HL-60 (cell line): ENCODE results near the gene KAZALD1.

Experiments used
- GABPA ChIP-seq: IDR thresholded peaks from 2 replicates; pipeline ENCODE4 v1.6.1; 2012; ENCODE audit warnings: low read depth
- POLR2AphosphoS5 ChIP-seq: IDR thresholded peaks from 2 replicates; pipeline ENCODE4 v1.6.1; 2012; ENCODE audit warnings: low read depth
- TF ChIP-seq, protein P1 (sequence below): IDR thresholded peaks from one replicate; pipeline ENCODE4 v1.5.1; 2011; ENCODE audit warnings: low read length, control low read depth, inconsistent platforms; ENCODE audit not compliant: insufficient read depth
- TF ChIP-seq, protein P2 (sequence below): IDR thresholded peaks from 2 replicates; pipeline ENCODE4 v1.6.1; 2012; ENCODE audit warnings: low read depth; ENCODE audit not compliant: insufficient replicate concordance

DNA sequence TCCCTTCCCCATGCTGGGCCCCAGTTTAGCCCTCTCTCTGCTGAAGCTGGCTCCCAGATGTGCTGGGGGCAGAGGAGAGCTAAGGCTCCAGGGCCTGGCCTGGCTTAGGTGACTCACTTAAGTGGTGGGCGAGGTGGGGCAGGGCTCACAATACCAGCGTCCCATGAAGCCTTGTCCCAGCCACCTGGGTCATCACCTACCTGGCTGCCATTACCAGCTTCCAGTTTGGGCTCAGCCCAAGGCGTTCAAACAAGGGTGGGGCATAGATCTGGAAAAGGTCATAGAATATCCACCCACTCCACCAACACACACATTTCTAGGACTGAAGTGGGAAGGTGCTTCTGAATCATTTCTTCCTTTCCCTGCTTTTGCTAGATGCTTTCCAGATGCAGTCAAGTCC lies 8.3 kb downstream of the KAZALD1 start:
- TF ChIP-seq, protein P1, sequence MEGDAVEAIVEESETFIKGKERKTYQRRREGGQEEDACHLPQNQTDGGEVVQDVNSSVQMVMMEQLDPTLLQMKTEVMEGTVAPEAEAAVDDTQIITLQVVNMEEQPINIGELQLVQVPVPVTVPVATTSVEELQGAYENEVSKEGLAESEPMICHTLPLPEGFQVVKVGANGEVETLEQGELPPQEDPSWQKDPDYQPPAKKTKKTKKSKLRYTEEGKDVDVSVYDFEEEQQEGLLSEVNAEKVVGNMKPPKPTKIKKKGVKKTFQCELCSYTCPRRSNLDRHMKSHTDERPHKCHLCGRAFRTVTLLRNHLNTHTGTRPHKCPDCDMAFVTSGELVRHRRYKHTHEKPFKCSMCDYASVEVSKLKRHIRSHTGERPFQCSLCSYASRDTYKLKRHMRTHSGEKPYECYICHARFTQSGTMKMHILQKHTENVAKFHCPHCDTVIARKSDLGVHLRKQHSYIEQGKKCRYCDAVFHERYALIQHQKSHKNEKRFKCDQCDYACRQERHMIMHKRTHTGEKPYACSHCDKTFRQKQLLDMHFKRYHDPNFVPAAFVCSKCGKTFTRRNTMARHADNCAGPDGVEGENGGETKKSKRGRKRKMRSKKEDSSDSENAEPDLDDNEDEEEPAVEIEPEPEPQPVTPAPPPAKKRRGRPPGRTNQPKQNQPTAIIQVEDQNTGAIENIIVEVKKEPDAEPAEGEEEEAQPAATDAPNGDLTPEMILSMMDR = no peak
- TF ChIP-seq, protein P2, sequence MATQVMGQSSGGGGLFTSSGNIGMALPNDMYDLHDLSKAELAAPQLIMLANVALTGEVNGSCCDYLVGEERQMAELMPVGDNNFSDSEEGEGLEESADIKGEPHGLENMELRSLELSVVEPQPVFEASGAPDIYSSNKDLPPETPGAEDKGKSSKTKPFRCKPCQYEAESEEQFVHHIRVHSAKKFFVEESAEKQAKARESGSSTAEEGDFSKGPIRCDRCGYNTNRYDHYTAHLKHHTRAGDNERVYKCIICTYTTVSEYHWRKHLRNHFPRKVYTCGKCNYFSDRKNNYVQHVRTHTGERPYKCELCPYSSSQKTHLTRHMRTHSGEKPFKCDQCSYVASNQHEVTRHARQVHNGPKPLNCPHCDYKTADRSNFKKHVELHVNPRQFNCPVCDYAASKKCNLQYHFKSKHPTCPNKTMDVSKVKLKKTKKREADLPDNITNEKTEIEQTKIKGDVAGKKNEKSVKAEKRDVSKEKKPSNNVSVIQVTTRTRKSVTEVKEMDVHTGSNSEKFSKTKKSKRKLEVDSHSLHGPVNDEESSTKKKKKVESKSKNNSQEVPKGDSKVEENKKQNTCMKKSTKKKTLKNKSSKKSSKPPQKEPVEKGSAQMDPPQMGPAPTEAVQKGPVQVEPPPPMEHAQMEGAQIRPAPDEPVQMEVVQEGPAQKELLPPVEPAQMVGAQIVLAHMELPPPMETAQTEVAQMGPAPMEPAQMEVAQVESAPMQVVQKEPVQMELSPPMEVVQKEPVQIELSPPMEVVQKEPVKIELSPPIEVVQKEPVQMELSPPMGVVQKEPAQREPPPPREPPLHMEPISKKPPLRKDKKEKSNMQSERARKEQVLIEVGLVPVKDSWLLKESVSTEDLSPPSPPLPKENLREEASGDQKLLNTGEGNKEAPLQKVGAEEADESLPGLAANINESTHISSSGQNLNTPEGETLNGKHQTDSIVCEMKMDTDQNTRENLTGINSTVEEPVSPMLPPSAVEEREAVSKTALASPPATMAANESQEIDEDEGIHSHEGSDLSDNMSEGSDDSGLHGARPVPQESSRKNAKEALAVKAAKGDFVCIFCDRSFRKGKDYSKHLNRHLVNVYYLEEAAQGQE = no peak
- no peak for TF ChIP-seq POLR2AphosphoS5
- TF ChIP-seq GABPA = no peak
